Testis (tissue), 3 donors: ENCODE data around the gene GPR155. TPM values are rescaled to one million over a fixed set of nuclear protein-coding genes. Genes with fewer than 3 reads are reported as not detected.

Source experiments
- DNase-seq: peaks from one replicate; pipeline ENCODE4 v3.0.0-alpha.2; 2019
- H3K27ac ChIP-seq, 2 donors: fragments of 200-600 bp; sonication (generic); one replicate each; pipeline ENCODE4 v1.5.1; 2019
- H3K27me3 ChIP-seq: fragments of 200-600 bp; sonication (generic); one replicate; pipeline ENCODE4 v1.5.1; 2019
- H3K36me3 ChIP-seq: fragments of 200-600 bp; sonication (generic); one replicate; pipeline ENCODE4 v1.5.1; 2017; ENCODE audit warnings: low read depth; ENCODE audit errors: missing control alignments
- H3K4me1 ChIP-seq: fragments of 200-600 bp; sonication (generic); one replicate; pipeline ENCODE4 v1.5.1; 2019
- H3K4me3 ChIP-seq, 2 donors: fragments of 200-600 bp; sonication (generic); one replicate each; pipeline ENCODE4 v1.5.1; 2017 to 2019
- H3K9me3 ChIP-seq: fragments of 200-600 bp; sonication (generic); one replicate; pipeline ENCODE4 v1.5.1; 2017
- POLR2A ChIP-seq: fragments of 450-650 bp; IDR thresholded peaks from one replicate; pipeline ENCODE4 v1.6.1; 2017; ENCODE audit warnings: antibody characterized with exemption, mild to moderate bottlenecking, moderate library complexity
- WGBS, 2 donors: methylation state at CpG; one replicate each; pipeline ENCODE4 v1.1.5; 2018; 5-methylcytosine and 5-hydroxymethylcytosine counted together
- intact Hi-C: fragments of 100-400 bp; cut with DNase I; formaldehyde crosslinking; loops from one replicate; pipeline ENCODE4 v1.15.1; 2023; ENCODE audit warnings: low total_unique reads
- polyA plus RNA-seq: library from polyadenylated mRNA; stranded (reverse); fragments of 350-450 nt; fragmentation: Illumina TruSeq; extraction: RNeasy Lipid Tissue Mini Kit (QIAGEN cat#74804); gene quantifications from one replicate; pipeline ENCODE4 v1.2.3, GENCODE V29; 2014; ENCODE audit warnings: low read depth, low replicate concordance; ENCODE audit not compliant: insufficient read depth
- total RNA-seq, 2 donors: library from RNA; depleted of rRNA; stranded (reverse); fragments of >200 nt; gene quantifications; one replicate each; pipeline ENCODE4 v1.2.3, GENCODE V29; 2016
- TF ChIP-seq, protein P1 (sequence below), 3 experiments: fragments of 450-650 bp in 2 of 3; fragments of 200-600 bp in 1 of 3; sonication (generic) in 1 of 3; IDR thresholded peaks; one replicate each; pipeline ENCODE4 v1.5.1; 2016 to 2019; ENCODE audit warnings: antibody characterized with exemption in 3 of 3, mild to moderate bottlenecking in 2 of 3, moderate library complexity in 1 of 3

GPR155 gene
- total and polyA plus RNA-seq, 3 donors from 2014 or later, result 2.5 to 4.0 (median 3.6) TPM

DNA sequence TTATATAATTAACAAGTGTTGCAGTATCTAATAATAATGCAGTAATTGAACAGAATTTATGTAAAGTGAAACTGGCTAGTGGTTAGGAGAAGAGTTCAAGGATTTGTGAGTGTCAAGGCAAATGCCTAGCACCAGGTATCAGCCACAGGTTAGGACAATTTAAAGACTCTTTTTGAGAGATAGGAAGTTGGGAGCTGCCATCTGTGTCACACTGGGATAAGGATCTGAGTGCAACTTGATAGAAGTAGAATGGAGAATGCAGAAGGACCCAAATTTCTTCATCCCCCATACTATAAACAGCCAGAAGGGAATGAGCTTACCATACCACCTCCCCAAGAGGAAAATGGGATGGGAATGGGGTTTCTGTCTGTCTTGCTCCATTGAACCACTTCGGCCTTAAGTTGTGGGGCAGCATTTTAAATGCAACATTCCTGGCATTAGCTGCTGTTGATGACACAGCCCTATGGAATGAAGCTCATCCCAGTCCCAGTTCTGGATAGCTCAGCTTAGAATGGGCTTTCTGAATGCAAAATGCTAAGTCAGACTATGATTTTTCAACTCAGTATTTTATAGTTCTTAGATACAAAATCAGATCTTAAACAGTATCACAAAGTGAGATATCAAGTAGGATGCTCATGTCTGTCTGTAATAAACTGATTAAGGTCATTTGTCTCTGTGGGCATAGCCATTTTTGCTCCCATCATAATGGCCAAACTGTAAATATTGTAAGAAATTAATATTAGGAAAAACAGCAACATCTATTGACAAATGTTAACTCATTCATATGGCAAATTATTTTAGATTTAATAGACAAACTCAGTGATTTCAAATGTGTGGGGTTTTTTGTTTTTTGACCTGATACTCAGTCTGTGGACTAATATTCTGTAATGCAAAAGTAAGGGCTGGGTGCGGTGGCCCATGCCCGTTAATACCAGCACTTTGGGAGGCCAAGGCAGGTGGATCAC, 44.0 kb downstream of the GPR155 start:
- Histone ChIP-seq H3K36me3 (no peaks in the 10 kb centered on the region), H3K4me1 (no peaks in the 10 kb centered on the region), H3K4me3 (no peak overlapping the region), H3K27ac (no peak overlapping the region), H3K27me3 (no peaks in the 10 kb centered on the region), H3K9me3 (no peaks in the 10 kb centered on the region)
- no peak for DNase-seq
- no peak for TF ChIP-seq POLR2A
- TF ChIP-seq, protein P1, sequence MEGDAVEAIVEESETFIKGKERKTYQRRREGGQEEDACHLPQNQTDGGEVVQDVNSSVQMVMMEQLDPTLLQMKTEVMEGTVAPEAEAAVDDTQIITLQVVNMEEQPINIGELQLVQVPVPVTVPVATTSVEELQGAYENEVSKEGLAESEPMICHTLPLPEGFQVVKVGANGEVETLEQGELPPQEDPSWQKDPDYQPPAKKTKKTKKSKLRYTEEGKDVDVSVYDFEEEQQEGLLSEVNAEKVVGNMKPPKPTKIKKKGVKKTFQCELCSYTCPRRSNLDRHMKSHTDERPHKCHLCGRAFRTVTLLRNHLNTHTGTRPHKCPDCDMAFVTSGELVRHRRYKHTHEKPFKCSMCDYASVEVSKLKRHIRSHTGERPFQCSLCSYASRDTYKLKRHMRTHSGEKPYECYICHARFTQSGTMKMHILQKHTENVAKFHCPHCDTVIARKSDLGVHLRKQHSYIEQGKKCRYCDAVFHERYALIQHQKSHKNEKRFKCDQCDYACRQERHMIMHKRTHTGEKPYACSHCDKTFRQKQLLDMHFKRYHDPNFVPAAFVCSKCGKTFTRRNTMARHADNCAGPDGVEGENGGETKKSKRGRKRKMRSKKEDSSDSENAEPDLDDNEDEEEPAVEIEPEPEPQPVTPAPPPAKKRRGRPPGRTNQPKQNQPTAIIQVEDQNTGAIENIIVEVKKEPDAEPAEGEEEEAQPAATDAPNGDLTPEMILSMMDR (IDR thresholded peaks at IDR 0.05), result no peak
- WGBS, 2 donors, result 82 to 92% methylated on average over 3 of the region's 3 CpGs
- intact Hi-C loops, result no loop called here

DNA sequence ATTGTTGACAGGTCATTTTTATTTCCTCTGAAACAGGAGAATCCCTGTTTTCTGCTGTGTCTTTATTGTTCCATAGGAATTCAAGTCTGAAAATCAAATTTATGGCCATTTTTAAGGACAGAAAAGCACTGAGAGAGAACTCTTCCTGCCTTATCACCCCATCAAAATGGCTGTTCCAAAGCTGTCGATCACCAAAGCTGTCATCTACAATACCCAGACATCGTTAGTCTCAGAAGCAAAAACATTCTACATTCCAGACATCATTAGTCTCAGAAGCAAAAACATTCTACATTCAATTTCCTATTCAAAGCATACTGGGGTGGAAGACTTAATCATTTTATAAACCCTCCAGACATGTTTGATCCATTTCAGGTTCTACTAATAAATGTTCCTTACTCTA, 46.9 kb downstream of the GPR155 start:
- TF ChIP-seq, protein P1 (IDR thresholded peaks at IDR 0.05), result no peak
- TF ChIP-seq POLR2A, result no peak
- no peaks in the 10 kb centered on the region for H3K27me3 ChIP-seq
- H3K36me3 ChIP-seq, result no peaks in the 10 kb centered on the region
- WGBS, 2 donors, result 67 to 75% methylated on average over 2 of the region's 2 CpGs
- DNase-seq, result no peak
- no peak overlapping the region for H3K27ac ChIP-seq
- no peaks in the 10 kb centered on the region for H3K9me3 ChIP-seq
- intact Hi-C loops, result no loop called here
- H3K4me1 ChIP-seq, result no peaks in the 10 kb centered on the region
- no peak overlapping the region for H3K4me3 ChIP-seq

DNA sequence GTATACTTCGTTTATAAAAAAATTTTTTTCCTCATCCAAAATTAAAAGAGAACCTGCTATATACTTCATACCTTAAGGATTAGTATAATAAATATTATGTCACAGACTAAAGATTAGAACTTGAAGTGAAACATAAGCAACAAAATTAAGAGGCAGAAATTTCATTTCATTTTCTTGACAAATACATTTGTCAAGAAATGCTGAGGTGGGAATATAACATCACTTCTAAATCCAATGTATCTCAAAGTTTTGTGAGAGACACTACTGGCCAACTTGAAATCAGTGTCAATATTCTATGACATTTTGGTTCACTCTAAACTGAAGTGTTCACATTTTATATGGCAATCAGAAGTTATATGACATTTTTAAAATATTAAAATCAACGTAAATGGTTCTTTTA, 47.5 kb downstream of the GPR155 start:
- Histone ChIP-seq H3K9me3 (no peaks in the 10 kb centered on the region), H3K27me3 (no peaks in the 10 kb centered on the region), H3K4me3 (no peak overlapping the region), H3K36me3 (no peaks in the 10 kb centered on the region), H3K27ac (no peak overlapping the region), H3K4me1 (no peaks in the 10 kb centered on the region)
- DNase-seq, result no peak
- intact Hi-C loops, result no loop called here
- TF ChIP-seq, protein P1 (IDR thresholded peaks at IDR 0.05), result no peak
- TF ChIP-seq POLR2A, result no peak
- 86 to 93% methylated on average over 2 of the region's 2 CpGs for WGBS, 2 donors

DNA sequence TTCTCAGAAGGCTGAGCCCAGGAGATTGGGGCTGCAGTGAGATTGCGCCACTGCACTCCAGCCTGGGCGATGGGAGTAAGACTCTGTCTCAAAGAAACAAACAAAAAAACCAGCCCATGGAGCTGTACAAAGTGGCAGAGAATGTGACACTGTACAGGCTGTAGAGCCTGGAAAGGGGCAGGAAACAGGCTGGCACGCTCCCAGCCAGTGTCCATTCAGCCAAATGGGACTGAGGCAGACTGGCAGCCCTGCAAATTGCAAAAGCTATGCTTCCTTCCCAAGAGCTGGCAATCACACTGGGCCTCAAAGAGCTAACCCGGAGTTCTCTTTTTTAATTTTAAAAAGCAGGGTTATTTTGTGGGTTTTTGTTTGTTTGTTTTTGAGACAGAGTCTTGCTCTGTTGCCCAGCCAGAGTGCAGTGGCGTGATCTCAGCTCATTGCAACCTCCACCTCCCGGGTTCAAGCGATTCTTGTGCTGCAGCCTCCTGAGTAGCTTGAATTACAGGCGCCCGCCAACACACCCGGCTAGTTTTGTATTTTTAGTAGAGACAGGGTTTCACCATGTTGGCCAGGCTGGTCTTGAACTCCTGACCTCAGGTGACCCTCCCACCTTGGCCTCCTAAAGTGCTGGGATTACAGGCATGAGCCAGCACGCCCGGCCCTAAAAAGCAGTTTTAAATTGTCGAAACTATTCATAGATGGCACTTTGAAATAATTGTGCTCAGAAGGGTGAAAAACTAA, 48.5 kb downstream of the GPR155 start:
- TF ChIP-seq POLR2A, result no peak
- Histone ChIP-seq H3K27ac (no peak overlapping the region), H3K27me3 (no peaks in the 10 kb centered on the region), H3K4me3 (no peak overlapping the region), H3K9me3 (no peaks in the 10 kb centered on the region), H3K36me3 (no peaks in the 10 kb centered on the region), H3K4me1 (no peaks in the 10 kb centered on the region)
- intact Hi-C loops, result no loop called here
- WGBS, 2 donors, result 84 to 89% methylated on average over 13 of the region's 13 CpGs
- no peak for DNase-seq

DNA sequence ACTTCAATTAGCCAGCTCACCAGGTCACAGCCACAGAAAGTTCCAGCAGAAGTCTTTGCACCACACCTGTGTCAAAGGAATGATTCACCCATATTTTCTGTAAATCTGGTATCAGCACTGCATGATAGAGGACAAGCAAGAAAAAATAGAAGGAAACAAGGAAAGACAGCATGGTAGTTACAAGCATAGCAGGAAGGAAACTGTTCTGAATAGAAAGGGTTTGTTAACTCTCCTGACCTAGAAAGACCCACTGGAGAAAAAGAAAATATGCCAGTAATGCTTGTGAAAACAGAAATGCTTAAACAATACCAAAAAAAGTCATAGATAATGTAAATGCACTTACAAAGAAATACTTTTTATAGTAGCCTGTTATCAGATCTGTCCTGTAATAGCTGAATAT, 50.5 kb downstream of the GPR155 start:
- H3K27ac ChIP-seq, result no peak overlapping the region
- H3K4me3 ChIP-seq, result no peak overlapping the region
- no peaks in the 10 kb centered on the region for H3K27me3 ChIP-seq
- intact Hi-C loops, result no loop called here
- no peaks in the 10 kb centered on the region for H3K4me1 ChIP-seq
- no peak for DNase-seq
- no peaks in the 10 kb centered on the region for H3K36me3 ChIP-seq
- TF ChIP-seq, protein P1 (IDR thresholded peaks at IDR 0.05), result no peak
- H3K9me3 ChIP-seq, result no peaks in the 10 kb centered on the region
